Neural cell (in vitro differentiated cells): ENCODE data around the gene ATP11B.

Experiments used
- CTCF ChIP-seq: fragments of 450-650 bp; IDR thresholded peaks from 2 replicates; pipeline ENCODE4 v1.5.1; 2014; ENCODE audit warnings: antibody characterized with exemption, mild to moderate bottlenecking, moderate library complexity; ENCODE audit not compliant: poor library complexity, severe bottlenecking
- EZH2 ChIP-seq: fragments of 200-600, 300-800 bp; shearing (Covaris generic), sonication (generic); IDR thresholded peaks from 2 replicates; pipeline ENCODE4 v1.6.1; 2014; ENCODE audit warnings: antibody characterized with exemption, low read length, borderline replicate concordance, mild to moderate bottlenecking; ENCODE audit not compliant: insufficient read depth, poor library complexity, severe bottlenecking
- RAD21 ChIP-seq: fragments of 450-650 bp; conservative IDR thresholded peaks from 2 replicates; pipeline ENCODE4 v1.6.1; 2014; ENCODE audit warnings: antibody characterized with exemption, mild to moderate bottlenecking, moderate library complexity
- TAF1 ChIP-seq: IDR thresholded peaks from 2 replicates; pipeline ENCODE4 v1.6.1; 2012; ENCODE audit warnings: low read depth

- TF ChIP-seq CTCF: no peak
- no peak for TF ChIP-seq EZH2
- no peak for TF ChIP-seq TAF1
- no peak for TF ChIP-seq RAD21
Observed at GRCh38 chr3:182760576-182761164, 32.6 kb upstream of the ATP11B start.
